Stimulated activated CD4-positive, alpha-beta T cell treated with anti-CD3 and anti-CD28 coated beads, Interleukin-12 subunit alpha, Interleukin-12 subunit beta, amount 100 ng/mL, for 48 hours (primary cell): ENCODE results near the gene RASGRP1.
A peak's percentile ranks its signal among the peaks of the same experiment; 100 is the strongest.
"Not testable (repeated sequence)": the region's sequence is repeated elsewhere in the genome, so short reads cannot be mapped to it uniquely, and the experiment has no call there.

ENCODE experiments used
- DNase-seq, 3 donors: peaks; one replicate each; pipeline ENCODE4 v3.0.0-alpha.2; 2020; ENCODE audit warnings: low read depth in 2 of 3, low spot score in 1 of 3

RASGRP1 gene

GRCh38 chr15:38564557-38565286, at the start of gene RASGRP1:
RASGRP1 (minus strand) TSS chr15:38564814; CDS start chr15:38564628, 186 bp downstream.
- DNase-seq: peak; percentile 57 to 77 (median 75)

GRCh38 chr15:38613085-38613484, 48.5 kb upstream of the RASGRP1 start:
- no peak for DNase-seq

GRCh38 chr15:38612159-38612863, 47.7 kb upstream of the RASGRP1 start:
- peak; percentile 48 to 67 (median 56) for DNase-seq

- peak; percentile 43 to 53 (median 52) for DNase-seq
These were observed 46.6 kb upstream of the RASGRP1 start for GRCh38 chr15:38611228-38611627.

GRCh38 chr15:38610748-38611147, 46.1 kb upstream of the RASGRP1 start:
- DNase-seq: peak in 2 of 3 donors; percentile 46 to 62

- no peak for DNase-seq
These were observed 44.6 kb upstream of the RASGRP1 start for GRCh38 chr15:38609097-38609738.

GRCh38 chr15:38608682-38609081, 44.1 kb upstream of the RASGRP1 start:
- no peak for DNase-seq

- no peak for DNase-seq
These were observed 41.1 kb upstream of the RASGRP1 start for GRCh38 chr15:38605744-38606143.

- no peak for DNase-seq
These were observed 39.1 kb upstream of the RASGRP1 start for GRCh38 chr15:38603672-38604071.

- DNase-seq: no peak
These were observed 38.5 kb upstream of the RASGRP1 start for GRCh38 chr15:38602910-38603670.

- no peak for DNase-seq
These were observed 35.6 kb upstream of the RASGRP1 start for GRCh38 chr15:38600236-38600635.

GRCh38 chr15:38598749-38599148, 34.1 kb upstream of the RASGRP1 start:
- DNase-seq: no peak

GRCh38 chr15:38597219-38597800, 32.7 kb upstream of the RASGRP1 start:
- no peak for DNase-seq

- no peak for DNase-seq
These were observed 28.9 kb upstream of the RASGRP1 start for GRCh38 chr15:38593524-38593923.

- no peak for DNase-seq
These were observed 24.9 kb upstream of the RASGRP1 start for GRCh38 chr15:38589502-38589901.

GRCh38 chr15:38588672-38589071, 24.1 kb upstream of the RASGRP1 start:
- no peak for DNase-seq

GRCh38 chr15:38587214-38587613, 22.6 kb upstream of the RASGRP1 start:
- no peak for DNase-seq

- not testable (repeated sequence) for DNase-seq
These were observed 21.4 kb upstream of the RASGRP1 start for GRCh38 chr15:38586005-38586404.

GRCh38 chr15:38578626-38579025, 14.0 kb upstream of the RASGRP1 start:
- no peak for DNase-seq

GRCh38 chr15:38577424-38577987, 12.9 kb upstream of the RASGRP1 start:
- DNase-seq: no peak

- no peak for DNase-seq
These were observed 12.2 kb upstream of the RASGRP1 start for GRCh38 chr15:38576837-38577236.
